MM.1S (cell line): ENCODE measurements around the gene KLC1.

Experiments used
- EZH2 ChIP-seq: fragments of 300-600 bp; sonication (generic); optimal IDR thresholded peaks from 2 replicates; pipeline ENCODE3; 2017; ENCODE audit warnings: low read depth, mild to moderate bottlenecking, antibody characterized with exemption, low read length, mixed read lengths
- EZH2phosphoT487 ChIP-seq: fragments of 300-600 bp; sonication (generic); IDR thresholded peaks from 2 replicates; pipeline ENCODE4 v1.6.1; 2018; ENCODE audit warnings: antibody characterized with exemption, low read length
- TF ChIP-seq, protein P1 (sequence below): fragments of 300-600 bp; sonication (generic); IDR thresholded peaks from 2 replicates; pipeline ENCODE4 v1.5.1; 2016; ENCODE audit warnings: antibody characterized with exemption, low read length, mixed read lengths

DNA sequence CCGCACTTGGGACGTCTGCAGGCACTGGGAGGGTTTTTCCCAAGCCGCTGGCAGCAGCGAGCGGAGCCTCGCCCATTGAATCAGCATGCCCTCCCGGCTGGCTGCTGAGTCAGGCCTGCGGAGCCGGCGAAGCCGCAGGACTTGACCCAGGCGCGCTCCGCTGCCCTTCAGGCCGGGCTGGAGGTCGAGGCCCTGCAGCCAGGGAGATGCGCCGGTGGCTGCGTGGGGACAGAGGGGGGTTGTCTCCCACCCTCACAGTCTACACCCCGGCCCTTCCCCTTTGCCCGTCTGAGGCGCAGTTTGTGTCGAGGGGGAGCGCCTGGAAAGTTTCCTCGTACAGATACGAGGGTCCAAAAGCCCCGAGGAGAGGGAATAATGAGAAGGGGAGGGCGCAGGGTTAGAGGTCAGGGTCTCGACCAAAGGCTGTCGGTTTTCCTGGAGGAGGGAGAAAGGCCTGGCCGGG lies 759 bp upstream of the KLC1 start:
- TF ChIP-seq, protein P1, sequence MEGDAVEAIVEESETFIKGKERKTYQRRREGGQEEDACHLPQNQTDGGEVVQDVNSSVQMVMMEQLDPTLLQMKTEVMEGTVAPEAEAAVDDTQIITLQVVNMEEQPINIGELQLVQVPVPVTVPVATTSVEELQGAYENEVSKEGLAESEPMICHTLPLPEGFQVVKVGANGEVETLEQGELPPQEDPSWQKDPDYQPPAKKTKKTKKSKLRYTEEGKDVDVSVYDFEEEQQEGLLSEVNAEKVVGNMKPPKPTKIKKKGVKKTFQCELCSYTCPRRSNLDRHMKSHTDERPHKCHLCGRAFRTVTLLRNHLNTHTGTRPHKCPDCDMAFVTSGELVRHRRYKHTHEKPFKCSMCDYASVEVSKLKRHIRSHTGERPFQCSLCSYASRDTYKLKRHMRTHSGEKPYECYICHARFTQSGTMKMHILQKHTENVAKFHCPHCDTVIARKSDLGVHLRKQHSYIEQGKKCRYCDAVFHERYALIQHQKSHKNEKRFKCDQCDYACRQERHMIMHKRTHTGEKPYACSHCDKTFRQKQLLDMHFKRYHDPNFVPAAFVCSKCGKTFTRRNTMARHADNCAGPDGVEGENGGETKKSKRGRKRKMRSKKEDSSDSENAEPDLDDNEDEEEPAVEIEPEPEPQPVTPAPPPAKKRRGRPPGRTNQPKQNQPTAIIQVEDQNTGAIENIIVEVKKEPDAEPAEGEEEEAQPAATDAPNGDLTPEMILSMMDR, result no peak
- TF ChIP-seq EZH2, result no peak
- TF ChIP-seq EZH2phosphoT487, result no peak
